ENCODE data around the gene MAPK14.

The MAPK14 gene

GRCh38 chr6:36098253-36098919 is 70.8 kb downstream of the MAPK14 start:
- no peak overlapping the region for H3K4me3 ChIP-seq (ENCODE audit: low read depth, low read length)

- no peak overlapping the region for H3K4me3 ChIP-seq (ENCODE audit: low read depth, low read length)
These were observed 71.5 kb downstream of the MAPK14 start for GRCh38 chr6:36098920-36099647.

GRCh38 chr6:36099869-36100483 is 72.4 kb downstream of the MAPK14 start:
- no peak overlapping the region for H3K4me3 ChIP-seq (ENCODE audit: low read depth, low read length)

- no peak overlapping the region for H3K4me3 ChIP-seq (ENCODE audit: low read depth, low read length)
These were observed 74.1 kb downstream of the MAPK14 start for GRCh38 chr6:36101691-36102090.

GRCh38 chr6:36102853-36103252 is 75.2 kb downstream of the MAPK14 start:
- H3K4me3 ChIP-seq (ENCODE audit: low read depth, low read length), result no peak overlapping the region

- no peak overlapping the region for H3K4me3 ChIP-seq (ENCODE audit: low read depth, low read length)
These were observed 77.2 kb downstream of the MAPK14 start for GRCh38 chr6:36104836-36105235.

GRCh38 chr6:36109092-36109491 is 81.5 kb downstream of the MAPK14 start:
- H3K4me3 ChIP-seq (ENCODE audit: low read depth, low read length), result no peak overlapping the region

GRCh38 chr6:36110050-36110449 is 82.4 kb downstream of the MAPK14 start:
- no peak overlapping the region for H3K4me3 ChIP-seq (ENCODE audit: low read depth, low read length)

- H3K4me3 ChIP-seq (ENCODE audit: low read depth, low read length), result no peak overlapping the region
These were observed 83.3 kb downstream of the MAPK14 start for GRCh38 chr6:36110863-36111262.

GRCh38 chr6:36111526-36111925 is 83.9 kb downstream of the MAPK14 start:
- H3K4me3 ChIP-seq (ENCODE audit: low read depth, low read length), result no peak overlapping the region

- H3K4me3 ChIP-seq (ENCODE audit: low read depth, low read length), result no peak overlapping the region
These were observed 85.4 kb downstream of the MAPK14 start for GRCh38 chr6:36113049-36113448.

- H3K4me3 ChIP-seq (ENCODE audit: low read depth, low read length), result no peak overlapping the region
These were observed 86.1 kb downstream of the MAPK14 start for GRCh38 chr6:36113703-36114102.

GRCh38 chr6:36114798-36115408 is 87.3 kb downstream of the MAPK14 start:
- H3K4me3 ChIP-seq (ENCODE audit: low read depth, low read length), result no peak overlapping the region

- H3K4me3 ChIP-seq (ENCODE audit: low read depth, low read length), result no peak overlapping the region
These were observed 87.8 kb downstream of the MAPK14 start for GRCh38 chr6:36115412-36115811.

- H3K4me3 ChIP-seq (ENCODE audit: low read depth, low read length), result no peak overlapping the region
These were observed 88.7 kb downstream of the MAPK14 start for GRCh38 chr6:36116066-36116864.

GRCh38 chr6:36116943-36117342 is 89.3 kb downstream of the MAPK14 start:
- H3K4me3 ChIP-seq (ENCODE audit: low read depth, low read length), result no peak overlapping the region

GRCh38 chr6:36117658-36118549 is 90.3 kb downstream of the MAPK14 start:
- no peak overlapping the region for H3K4me3 ChIP-seq (ENCODE audit: low read depth, low read length)

- H3K4me3 ChIP-seq (ENCODE audit: low read depth, low read length), result no peak overlapping the region
These were observed 91.0 kb downstream of the MAPK14 start for GRCh38 chr6:36118550-36119107.

- no peak overlapping the region for H3K4me3 ChIP-seq (ENCODE audit: low read depth, low read length)
These were observed 91.6 kb downstream of the MAPK14 start for GRCh38 chr6:36119209-36119608.

GRCh38 chr6:36120018-36120417 is 92.4 kb downstream of the MAPK14 start:
- H3K4me3 ChIP-seq (ENCODE audit: low read depth, low read length), result no peak overlapping the region

Measured in iPS-11a (cell line).